Left ventricle myocardium superior (tissue), 1 donor: Measurements from ENCODE around the gene DENR. TPM values are rescaled to one million over a fixed set of nuclear protein-coding genes. Genes with fewer than 3 reads are reported as not detected.
A peak's percentile ranks its signal among the peaks of the same experiment; 100 is the strongest.
"Not testable (repeated sequence)": the region's sequence is repeated elsewhere in the genome, so short reads cannot be mapped to it uniquely, and the experiment has no call there.

Experiments
- ATAC-seq: fragments of 200-7000 bp; cut with Tn5 transposase; one replicate; pipeline ENCODE4 v1.9.1; 2020; ENCODE audit warnings: mild to moderate bottlenecking, moderate library complexity
- DNase-seq: peaks from one replicate; pipeline ENCODE4 v3.0.0-alpha.2; 2020
- intact Hi-C: fragments of 100-400 bp; cut with micrococcal nuclease; formaldehyde crosslinking; loops from one replicate; pipeline ENCODE4 v1.11.0; 2022
- total RNA-seq: library from RNA; stranded (reverse); fragmentation: NEBNext Ultra II Directional; extraction: Animal tissue kit (Norgen Biotek cat#: 25700); gene quantifications from one replicate; pipeline ENCODE4 v1.2.1, GENCODE V29; 2021
- donor health status: DM: no; HTN: yes; CAD: no; lungs with severe emphysema.

DENR gene
- total RNA-seq, 1 donor from 2014 or later, result 23.2 TPM

DNA sequence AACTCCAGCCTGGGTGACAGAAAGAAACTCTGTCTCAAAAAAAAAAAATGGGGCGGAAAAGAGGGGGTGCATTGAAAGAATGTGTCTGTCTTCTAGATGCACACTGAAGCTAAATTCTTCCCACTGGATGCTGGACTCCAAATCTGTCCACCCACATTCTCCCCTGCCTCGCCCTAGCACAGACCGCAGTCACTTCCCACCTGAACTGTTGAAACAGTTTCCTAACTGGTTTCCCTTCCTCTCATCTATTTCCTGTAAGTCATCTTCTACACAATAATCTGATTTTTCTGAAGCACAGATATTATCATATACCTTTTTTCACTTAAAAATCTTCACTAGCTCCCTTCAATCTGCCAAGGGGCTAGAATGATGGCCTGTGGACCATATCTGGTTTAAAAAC lies 20.5 kb upstream of the DENR start:
- intact Hi-C loops, result no loop called here
- DNase-seq (no peak), ATAC-seq (no peak)

DNA sequence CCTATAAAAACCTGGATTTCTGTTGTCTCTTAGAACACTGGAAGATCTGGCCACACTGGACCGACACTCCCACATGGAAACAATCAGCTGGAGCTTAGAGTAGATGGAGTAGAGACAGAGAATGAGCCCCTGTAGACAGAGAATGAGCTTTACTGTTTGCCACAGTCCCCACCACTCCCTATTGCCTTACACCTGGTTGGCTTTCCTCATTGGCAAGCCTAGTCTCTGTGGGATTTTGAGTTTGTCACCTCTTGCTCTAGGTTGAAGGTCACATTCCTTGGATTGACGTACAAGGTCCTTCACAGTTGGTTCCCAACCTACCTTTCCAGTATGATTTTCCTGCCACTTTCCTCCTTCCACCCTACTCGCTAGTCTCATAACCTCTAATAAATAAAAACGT lies 20.0 kb upstream of the DENR start:
- no peak for ATAC-seq
- DNase-seq, result no peak
- intact Hi-C loops, result no loop called here

DNA sequence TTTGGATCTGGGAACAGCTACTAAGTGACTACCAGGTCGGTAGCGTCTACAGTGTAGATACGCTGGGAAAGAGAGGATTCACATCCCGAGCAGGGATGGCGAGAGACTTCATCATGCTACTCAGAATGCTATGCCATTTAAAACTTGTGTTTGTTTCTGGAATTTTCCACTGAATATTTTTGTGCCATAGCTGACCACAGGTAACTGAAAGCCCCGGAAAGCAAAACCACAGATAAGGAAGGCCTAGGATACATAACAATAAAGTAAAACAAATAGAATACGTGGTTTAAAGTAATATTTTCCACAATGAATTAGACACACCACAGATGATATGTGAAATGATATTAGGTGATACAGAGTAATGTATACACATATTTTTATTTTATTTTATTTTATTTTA lies 14.1 kb upstream of the DENR start:
- no peak for ATAC-seq
- DNase-seq, result no peak
- intact Hi-C loops, result no loop called here

DNA sequence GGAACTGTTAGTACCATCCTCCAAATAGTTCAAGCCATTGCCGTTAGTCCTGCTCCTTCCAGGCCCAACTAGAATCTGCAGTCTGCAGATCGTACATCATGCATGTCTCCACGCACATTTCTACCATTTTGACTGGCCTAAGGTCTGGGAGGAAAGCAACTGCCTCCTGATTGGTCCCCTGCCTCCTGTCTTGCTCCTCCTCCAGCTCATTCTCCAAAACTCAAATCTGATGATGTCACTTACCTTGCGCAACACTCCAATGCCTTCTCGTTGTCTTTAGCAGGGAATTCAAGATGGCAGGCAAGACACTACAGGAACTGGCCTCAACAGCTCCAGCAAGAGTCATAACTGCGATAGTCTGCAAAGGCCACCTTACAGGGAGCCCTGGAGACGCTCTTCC lies 12.3 kb upstream of the DENR start:
- ATAC-seq (no peak), DNase-seq (no peak)
- intact Hi-C loops, result no loop called here

DNA sequence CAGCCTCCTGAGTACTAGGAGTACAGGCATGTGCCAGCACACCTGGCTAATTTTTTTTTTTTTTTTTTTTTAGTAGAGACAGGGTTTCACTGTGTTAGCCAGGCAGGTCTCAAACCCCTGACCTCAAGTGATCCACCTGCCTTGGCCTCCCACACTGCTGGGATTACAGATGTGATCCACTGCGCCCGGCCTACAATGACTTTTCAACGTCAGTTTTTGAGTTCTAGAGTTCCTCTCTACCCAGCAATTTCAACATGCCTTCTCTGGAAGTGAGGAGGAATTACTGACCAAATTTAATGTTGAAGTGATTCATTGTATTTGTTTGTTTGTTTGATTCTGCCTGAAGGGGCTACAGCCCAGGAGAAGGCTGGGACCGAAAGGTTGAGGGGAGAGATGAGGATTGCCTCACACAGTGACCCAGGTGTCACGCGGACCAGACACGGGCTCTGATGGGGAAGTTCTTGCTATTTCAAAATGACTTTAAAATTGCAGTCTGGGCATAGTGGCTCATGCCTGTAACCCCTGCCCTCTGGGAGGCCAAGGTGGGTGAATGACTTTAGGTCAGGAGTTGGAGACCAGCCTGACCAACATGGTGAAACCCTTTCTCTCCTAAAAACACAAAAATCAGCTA lies 8.6 kb upstream of the DENR start:
- DNase-seq, result no peak
- peak; percentile 23 for ATAC-seq
- intact Hi-C loops, result no loop called here

DNA sequence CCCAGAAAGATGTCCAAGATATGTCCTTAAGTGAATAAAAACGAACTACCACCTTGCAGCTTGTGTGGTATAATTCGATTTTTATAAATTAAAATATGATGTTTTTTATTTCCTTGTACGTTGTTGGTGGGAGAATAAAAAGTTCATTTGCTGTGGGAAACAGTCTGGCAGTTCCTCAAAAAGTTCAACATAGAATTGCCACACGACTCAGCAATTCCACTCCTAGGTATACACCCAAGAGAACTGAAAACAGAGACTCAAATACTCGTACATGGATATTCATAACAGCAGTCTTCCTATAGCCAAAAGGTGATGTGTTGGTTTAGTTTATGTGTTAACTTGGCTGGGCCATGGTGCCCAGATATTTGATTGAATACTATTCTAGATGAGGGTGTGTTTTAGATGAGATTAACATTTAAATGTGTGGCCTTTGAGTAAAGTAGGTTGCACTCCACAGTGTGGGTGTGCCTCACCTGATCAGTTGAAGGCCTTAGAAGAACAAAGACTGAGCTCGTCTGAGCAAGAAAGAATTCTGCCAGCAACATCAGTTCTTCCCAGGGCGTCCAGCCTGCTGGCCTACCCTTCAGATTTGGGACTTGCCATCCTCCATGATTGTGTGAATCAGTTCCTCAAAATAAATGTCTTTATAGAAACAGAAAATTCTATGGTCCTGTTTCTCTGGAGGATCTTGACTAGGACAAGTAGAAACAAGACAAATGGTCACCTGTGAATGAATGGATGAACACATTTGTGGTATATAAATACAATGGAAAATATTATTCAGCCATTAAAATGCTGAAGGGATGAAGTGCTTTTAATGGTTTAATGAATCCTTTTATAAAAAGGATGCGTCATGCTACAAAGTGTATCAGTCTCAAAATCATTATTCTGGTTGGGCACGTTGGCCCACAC lies 5.1 kb upstream of the DENR start:
- no peak for DNase-seq
- ATAC-seq, result no peak
- intact Hi-C loops, result no loop called here

DNA sequence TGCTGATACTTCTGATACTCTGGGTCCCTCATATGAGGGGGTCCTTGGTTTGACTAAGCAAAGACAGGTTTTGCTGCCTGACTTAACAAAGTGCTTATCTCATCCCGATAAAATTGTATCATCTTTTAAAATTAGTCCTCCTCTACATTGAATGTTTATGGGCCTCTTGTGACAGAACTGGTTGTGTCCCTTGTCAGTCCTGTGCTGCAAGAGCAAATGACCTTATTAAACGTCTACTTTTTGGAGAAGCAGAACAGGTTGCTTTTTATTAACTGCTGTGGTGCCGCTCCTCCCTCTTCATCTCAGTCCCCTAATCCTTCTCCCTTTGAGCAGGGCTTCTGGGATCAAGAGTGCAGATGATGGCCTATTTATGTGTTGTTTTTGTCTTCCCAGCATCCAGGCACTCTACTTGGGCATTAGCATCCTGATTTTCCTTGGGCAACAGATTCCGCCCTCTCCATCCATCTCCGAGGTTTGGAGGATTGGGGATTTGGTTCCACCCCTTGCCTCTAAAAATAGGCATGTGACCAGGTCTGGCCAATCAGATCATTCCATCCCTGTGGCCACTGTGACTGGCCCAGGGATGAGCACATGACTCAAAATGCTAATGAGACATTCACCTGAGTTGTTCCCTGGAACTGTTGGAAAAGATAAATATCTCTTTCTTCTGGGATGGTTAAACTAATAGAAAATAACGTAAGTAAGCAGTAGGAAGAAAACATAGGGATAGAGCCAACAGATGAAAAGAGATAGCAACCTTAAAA lies 2.9 kb upstream of the DENR start:
- intact Hi-C loops, result no loop called here
- no peak for DNase-seq
- no peak for ATAC-seq

DNA sequence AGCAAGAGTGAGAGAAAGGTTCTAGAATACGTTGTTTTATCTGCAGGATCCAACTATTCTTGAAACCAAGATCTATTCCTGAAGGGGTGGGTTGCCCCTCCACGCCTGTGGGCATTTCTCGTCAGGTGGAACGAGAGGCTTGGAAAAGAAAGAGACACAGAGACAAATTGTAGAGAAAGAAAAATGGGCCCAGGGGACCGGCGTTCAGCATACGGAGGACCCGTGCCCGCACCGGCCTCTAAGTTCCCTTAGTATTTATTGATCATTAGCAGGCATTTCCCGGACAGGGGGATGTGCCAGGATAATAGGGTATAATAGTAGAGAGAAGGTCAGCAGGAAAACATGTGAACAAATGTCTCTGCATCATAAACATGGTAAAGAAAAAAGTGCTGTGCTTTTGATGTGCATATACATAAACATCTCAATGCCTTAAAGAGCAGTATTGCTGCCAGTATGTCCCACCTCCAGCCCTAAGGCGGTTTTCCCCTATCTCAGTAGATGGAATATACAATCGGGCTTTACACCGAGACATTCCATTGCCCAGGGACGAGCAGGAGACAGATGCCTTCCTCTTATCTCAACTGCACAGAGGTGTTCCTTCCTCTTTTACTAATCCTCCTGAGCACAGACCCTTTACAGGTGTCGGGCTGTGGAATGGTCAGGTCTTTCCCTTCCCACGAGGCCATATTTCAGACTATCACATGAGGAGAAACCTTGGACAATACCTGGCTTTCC lies 1.7 kb upstream of the DENR start:
- intact Hi-C loops, DNase-seq, ATAC-seq: not testable (repeated sequence)

DNA sequence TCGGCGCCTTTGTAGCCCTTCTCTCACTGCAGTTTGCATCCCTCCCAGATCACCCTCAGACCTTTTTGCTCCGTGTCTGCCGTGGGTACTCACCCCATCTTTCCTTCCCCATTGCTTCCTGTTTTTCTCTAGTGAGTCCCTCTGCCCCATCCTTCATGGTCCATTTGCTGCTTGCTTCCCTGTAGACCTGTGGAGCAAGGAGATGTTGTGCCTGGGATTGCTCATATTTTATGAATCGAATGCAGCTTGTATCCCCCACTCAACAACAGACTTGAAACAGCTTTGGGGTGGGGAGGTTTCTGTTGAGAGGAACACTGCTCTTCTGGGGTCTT lies 661 bp downstream of the DENR start:
- ATAC-seq, result no peak
- no peak for DNase-seq
- intact Hi-C loops, result no loop called here

DNA sequence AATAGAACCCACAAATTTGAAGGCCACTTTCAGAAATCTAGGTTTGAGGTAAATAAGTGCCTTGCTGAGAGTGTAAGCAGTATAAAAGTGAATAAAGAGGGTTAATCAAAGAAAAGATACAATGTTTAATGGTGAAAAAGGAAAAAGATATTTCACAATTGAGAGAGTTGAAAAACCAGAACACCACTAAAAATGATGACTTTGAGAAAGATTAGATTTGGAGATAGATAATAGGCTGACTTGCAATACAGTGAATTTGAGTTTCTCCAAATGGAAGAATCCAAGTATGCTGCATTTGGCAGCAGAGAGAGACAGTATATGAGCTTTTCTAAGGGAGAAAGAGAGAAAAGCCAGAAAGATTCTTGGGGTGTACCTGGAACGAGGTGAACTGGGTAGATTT lies 2.2 kb downstream of the DENR start:
- intact Hi-C loops, result no loop called here
- no peak for ATAC-seq

DNA sequence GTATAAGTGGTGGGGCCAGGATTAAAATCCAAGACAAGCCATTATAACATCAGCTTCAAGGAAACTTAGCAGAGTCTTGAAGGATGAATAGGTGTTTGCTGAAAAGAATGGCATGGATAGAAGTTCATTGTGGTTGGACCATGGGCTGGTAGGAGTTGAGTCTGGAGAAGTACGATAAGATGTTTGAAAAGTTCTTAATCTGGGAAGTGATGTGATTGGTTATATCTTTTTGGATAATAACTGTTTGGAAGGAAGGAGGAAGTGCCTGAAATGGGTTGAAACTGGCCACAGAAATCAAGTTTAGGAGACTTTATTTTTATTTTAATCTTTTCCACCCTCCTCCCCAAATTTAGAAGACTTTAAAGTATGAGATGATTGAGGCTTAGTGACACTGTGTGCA lies 4.9 kb downstream of the DENR start:
- intact Hi-C loops, result no loop called here
- ATAC-seq, result no peak
- no peak for DNase-seq

More for the DNA sequence above, 2.2 kb downstream of the DENR start:
- DNase-seq, result no peak

DNA sequence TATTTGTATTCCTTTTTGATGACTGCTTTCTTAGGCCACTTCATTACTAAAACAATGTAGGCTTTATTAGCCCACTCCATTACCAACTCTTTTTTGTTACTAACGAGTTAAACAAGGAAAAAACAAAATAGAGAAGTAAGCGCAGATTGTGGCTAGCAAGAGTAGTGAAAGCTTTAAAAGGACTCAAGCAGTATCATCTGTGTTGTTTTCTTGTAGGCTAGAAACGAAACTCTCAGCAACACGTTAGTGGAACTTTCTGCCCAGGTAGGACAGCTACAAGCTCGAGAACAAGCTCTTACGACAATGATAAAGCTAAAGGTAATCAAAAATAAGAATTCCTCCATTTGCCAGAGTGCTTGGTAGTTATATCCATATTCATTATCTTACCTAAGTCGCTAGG lies 32.9 kb downstream of the DENR start:
- intact Hi-C loops, result no loop called here
- DNase-seq (no peak), ATAC-seq (no peak)

DNA sequence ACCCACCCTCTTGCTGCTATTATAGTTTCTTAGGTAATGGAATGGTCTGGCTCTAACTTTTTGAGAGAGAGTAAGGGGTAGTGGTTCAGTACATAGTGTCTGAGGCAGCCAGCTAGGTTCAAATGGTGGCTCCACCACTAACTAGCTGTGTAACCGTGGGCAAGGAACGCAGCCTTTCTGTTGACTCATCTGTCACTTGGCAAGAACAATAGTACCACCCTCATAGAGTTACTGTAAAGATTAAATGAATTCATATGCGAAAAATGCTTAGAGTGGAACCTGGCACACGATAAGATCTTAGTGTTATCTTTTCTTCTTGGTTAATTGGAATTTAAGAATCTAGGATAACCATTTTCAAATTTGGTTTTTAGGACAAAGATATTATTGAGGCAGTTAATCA lies 35.8 kb downstream of the DENR start:
- intact Hi-C loops, result no loop called here
- DNase-seq (no peak), ATAC-seq (no peak)

DNA sequence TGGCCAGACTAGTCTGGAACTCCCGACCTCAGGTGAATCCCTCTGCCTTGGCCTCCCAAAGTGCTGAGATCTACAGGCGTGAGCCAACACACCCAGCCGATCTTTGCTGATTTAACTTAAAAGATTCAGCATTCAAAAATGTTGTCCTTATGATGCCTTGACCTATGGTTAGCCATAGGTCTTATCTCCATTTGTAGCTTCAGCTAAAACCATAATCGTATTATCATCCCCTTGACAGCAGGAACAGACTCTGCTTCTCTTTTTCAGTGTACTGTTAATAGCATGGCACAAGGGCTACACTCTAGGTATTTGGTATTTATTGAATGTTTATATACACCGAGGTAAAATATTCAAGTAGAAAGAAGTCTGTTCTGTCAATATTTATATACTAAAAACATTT lies 37.0 kb downstream of the DENR start:
- intact Hi-C loops, result loop anchor here (5.0 kb wide), 1 partner anchor 168 kb away; no protein-coding TSS in a partner anchor
- ATAC-seq (no peak), DNase-seq (no peak)

DNA sequence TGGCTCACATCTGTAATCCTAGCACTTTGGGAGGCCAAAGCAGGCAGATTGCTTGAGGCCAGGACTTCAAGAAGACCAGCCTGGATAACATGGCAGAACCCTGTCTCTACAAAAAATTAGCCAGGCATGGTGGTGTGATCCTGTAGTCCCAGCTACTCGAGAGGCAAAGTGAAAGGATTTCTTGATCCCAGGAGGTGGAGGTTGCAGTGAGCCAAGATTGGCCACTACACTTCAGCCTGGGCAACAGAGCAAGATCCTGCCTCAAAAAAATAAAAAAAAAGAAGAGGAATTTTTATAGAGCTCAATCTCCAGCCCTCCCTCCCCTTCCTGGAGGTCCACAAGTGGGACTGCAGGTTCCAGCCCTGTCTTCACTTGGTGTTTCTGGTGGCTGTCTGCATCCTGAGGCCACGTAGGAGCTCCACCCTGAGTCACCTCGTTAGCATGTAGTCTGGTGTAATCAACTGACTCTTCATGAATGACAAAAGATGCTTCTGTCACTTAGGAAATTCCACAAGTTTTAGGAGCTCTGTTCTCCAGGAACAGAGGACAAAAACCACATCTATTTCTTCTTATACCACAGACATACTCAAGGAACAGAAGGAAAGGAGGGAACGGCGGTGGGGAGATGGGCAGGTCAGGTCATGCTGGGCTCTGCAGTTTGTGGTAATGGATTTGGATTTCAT lies 37.9 kb downstream of the DENR start:
- intact Hi-C loops, result loop anchor here (5.0 kb wide), 1 partner anchor 167 kb away; no protein-coding TSS in a partner anchor
- DNase-seq (no peak), ATAC-seq (no peak)

DNA sequence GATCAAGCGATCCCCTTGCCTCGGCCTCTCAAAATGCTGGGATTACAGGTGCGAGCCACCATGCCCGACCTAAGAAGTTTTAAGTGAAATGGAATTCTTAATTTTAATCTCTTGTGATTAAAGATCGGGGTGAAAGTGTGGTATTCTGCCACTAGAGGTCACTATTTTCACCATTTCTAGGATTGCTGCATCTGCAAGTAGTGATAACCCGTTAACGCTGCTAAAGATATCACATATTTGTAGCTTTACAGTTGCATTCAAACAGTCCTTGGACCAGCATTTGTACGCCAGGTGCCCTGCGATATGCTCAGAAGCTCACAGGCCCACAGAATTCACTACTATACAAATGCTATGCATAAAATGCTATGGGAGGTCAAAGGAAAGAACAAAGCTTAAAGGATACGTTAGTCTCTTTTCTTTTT lies 41.1 kb downstream of the DENR start:
- peak; percentile 51 for ATAC-seq
- no peak for DNase-seq
- intact Hi-C loops, result loop anchor here (5.0 kb wide), 1 partner anchor 164 kb away; no protein-coding TSS in a partner anchor

DNA sequence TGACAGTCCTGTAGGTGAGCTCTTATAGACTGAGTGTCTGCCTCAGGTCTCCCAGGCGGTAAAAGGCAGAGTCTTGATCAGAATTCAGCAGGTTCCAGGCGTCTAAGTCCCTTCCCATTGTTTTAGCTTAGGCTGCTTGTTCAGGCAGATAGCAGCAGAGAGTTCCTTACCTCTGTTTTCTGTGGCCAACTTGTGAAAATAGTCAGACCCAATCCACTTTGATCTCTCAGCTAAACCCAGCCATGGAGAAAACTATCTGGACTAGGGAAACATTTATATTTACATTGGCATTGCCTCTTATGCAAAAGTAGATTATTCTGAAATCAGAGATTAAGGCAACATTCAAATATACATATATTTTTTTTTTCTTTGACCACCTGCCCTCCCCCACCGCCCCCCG lies 43.2 kb downstream of the DENR start:
- intact Hi-C loops, result no loop called here
- no peak for ATAC-seq

DNA sequence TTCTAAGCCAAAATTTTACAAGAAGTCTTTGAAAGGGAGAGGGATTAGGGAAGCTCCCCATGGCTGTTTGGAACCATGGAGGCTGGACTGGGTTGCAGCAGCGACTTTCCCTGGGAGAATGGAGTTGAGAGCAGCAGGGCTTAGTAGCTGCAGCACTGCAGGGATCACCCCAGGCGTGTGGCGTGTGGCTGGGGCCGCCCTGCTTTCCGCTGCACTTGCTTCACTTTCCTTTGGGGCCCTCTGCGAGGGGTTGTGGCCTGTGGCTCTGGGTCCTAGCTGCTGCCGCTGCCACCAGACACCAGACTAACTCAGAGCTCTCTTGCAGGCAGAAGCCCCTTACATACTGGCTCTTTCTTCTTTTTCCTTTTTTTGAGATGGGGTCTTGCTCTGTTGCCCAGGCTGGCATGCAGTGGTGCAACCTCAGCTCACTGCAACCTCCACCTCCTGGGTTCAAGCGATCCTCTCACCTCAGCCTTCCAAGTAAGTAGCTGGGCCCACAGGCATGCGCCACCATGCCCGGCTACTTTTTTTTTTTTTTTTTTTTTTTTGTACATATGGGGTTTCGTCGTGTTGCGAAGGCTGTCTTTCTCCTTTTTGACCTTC lies 47.1 kb downstream of the DENR start:
- intact Hi-C loops, result no loop called here
- ATAC-seq (no peak), DNase-seq (no peak)

More for the DNA sequence above, 43.2 kb downstream of the DENR start:
- DNase-seq, result no peak
